Hepatocyte (in vitro differentiated cells): ENCODE measurements around the gene FXYD6. TPM values are rescaled to one million over a fixed set of nuclear protein-coding genes. Genes with fewer than 3 reads are reported as not detected.

Source experiments
- polyA plus RNA-seq: library from polyadenylated mRNA; unstranded; fragments of >200 nt; fragmentation: Nextera tagmentation; extraction: Ambion mirVana; gene quantifications from 2 replicates; pipeline ENCODE4 v1.2.1, GENCODE V29; 2016
- total RNA-seq: library from RNA; depleted of rRNA; stranded (reverse); fragments of >200 nt; gene quantifications from 2 replicates; pipeline ENCODE4 v1.2.3, GENCODE V29; 2014

FXYD6 gene
- total and polyA plus RNA-seq, 2 experiments from 2014 or later: 28.3 to 56.9 TPM

Other genes starting within 250 kb of the FXYD6 start
- gene DSCAML1, start 79.4 kb downstream of the FXYD6 start, total RNA-seq: 2.6 and 3.2 TPM in 2 replicates
- gene DSCAML1, start 79.4 kb downstream of the FXYD6 start, polyA plus RNA-seq: 0.46 and 1.1 TPM in 2 replicates
- 72.7 and 100 TPM in 2 replicates for gene FXYD2, start 51.9 kb downstream of the FXYD6 start, total RNA-seq
- 93.8 and 97.7 TPM in 2 replicates for gene FXYD2, start 51.9 kb downstream of the FXYD6 start, polyA plus RNA-seq
- gene TMPRSS13, start 52.7 kb upstream of the FXYD6 start, total RNA-seq: 1.0 and 1.3 TPM in 2 replicates
- gene TMPRSS13, start 52.7 kb upstream of the FXYD6 start, polyA plus RNA-seq: 1.1 and 1.9 TPM in 2 replicates
- gene IL10RA, start 109.7 kb upstream of the FXYD6 start, total RNA-seq: 0.28 and 2.3 TPM in 2 replicates
- gene IL10RA, start 109.7 kb upstream of the FXYD6 start, polyA plus RNA-seq: 0.90 and 1.5 TPM in 2 replicates
- 10.9 and 12.9 TPM in 2 replicates for gene TMPRSS4, start 200.4 kb upstream of the FXYD6 start, total RNA-seq
- gene TMPRSS4, start 200.4 kb upstream of the FXYD6 start, polyA plus RNA-seq: 12.1 and 16.2 TPM in 2 replicates
- gene SMIM35, start 210.3 kb upstream of the FXYD6 start, total RNA-seq: 0.03 TPM in 1 of 2 replicates, not detected in the other
- gene SMIM35, start 210.3 kb upstream of the FXYD6 start, polyA plus RNA-seq: not detected in 2 replicates